ENCODE results near the gene DEFB124. TPM values are rescaled to one million over a fixed set of nuclear protein-coding genes. Genes with fewer than 3 reads are reported as not detected.
"Not testable (repeated sequence)": the region's sequence is repeated elsewhere in the genome, so short reads cannot be mapped to it uniquely, and the experiment has no call there.

DEFB124 gene
- total RNA-seq, 2 donors from 2014 or later: not detected

- no peaks in the 10 kb centered on the region for H3K27me3 ChIP-seq (ENCODE audit: control insufficient read depth, insufficient read depth, low read length, poor library complexity, severe bottlenecking)
- no peaks in the 10 kb centered on the region for H3K27me3 Mint-ChIP-seq (ENCODE audit: insufficient read depth)
- no peak overlapping the region for H3K9ac ChIP-seq (ENCODE audit: extremely low read depth, low read length, poor library complexity, severe bottlenecking)
- no peak overlapping the region for H3K4me3 ChIP-seq (ENCODE audit: low read length)
- 75 to 77% methylated on average over 12 of the region's 12 CpGs for WGBS, 2 experiments (ENCODE audit: insufficient coverage in 1 of 2, insufficient read length in 1 of 2)
- H3K4me1 ChIP-seq (ENCODE audit: control insufficient read depth, insufficient read depth, low read length): no peaks in the 10 kb centered on the region
- no peak overlapping the region for H3K27ac Mint-ChIP-seq
- no peak overlapping the region for H3K4me3 Mint-ChIP-seq
- H3K4me1 Mint-ChIP-seq: no peaks in the 10 kb centered on the region
- no peak for TF ChIP-seq CTCF (conservative IDR thresholded peaks at IDR 0.05)
- peaks cover 49% of the 10 kb centered on the region for H3K9me3 ChIP-seq (ENCODE audit: control insufficient read depth, low read length)
- no peak overlapping the region for H3K27ac ChIP-seq (ENCODE audit: low read depth, low read length)
- no peak for DNase-seq
- no peaks in the 10 kb centered on the region for H3K36me3 ChIP-seq (ENCODE audit: control insufficient read depth, insufficient read depth, low read length)
- peaks cover 90% of the 10 kb centered on the region for H3K9me3 Mint-ChIP-seq
- H3K36me3 Mint-ChIP-seq (ENCODE audit: low read depth): peaks cover 2% of the 10 kb centered on the region
Measured at GRCh38 chr20:31446084-31446819, 28.7 kb downstream of the DEFB124 start.

- 84 to 85% methylated on average over 8 to 16 of the region's 16 CpGs for WGBS, 2 experiments (ENCODE audit: insufficient coverage in 1 of 2, insufficient read length in 1 of 2)
- H3K4me3 Mint-ChIP-seq: no peak within 1 kb of the TSS
- Histone ChIP-seq H3K4me3 (ENCODE audit: low read length) (no peak within 1 kb of the TSS), H3K27me3 (ENCODE audit: control insufficient read depth, insufficient read depth, low read length, poor library complexity, severe bottlenecking) (no peaks in the 10 kb centered on the region), H3K36me3 (ENCODE audit: control insufficient read depth, insufficient read depth, low read length) (no peaks in the 10 kb centered on the region), H3K9ac (ENCODE audit: extremely low read depth, low read length, poor library complexity, severe bottlenecking) (no peak within 1 kb of the TSS), H3K27ac (ENCODE audit: low read depth, low read length) (no peak within 1 kb of the TSS), H3K4me1 (ENCODE audit: control insufficient read depth, insufficient read depth, low read length) (no peaks in the 10 kb centered on the region), H3K9me3 (ENCODE audit: control insufficient read depth, low read length) (peaks cover 57% of the 10 kb centered on the region)
- no peaks in the 10 kb centered on the region for H3K4me1 Mint-ChIP-seq
- no peak within 1 kb of the TSS for H3K27ac Mint-ChIP-seq
- no peaks in the 10 kb centered on the region for H3K27me3 Mint-ChIP-seq (ENCODE audit: insufficient read depth)
- peak; percentile 52 for DNase-seq
- peaks cover 93% of the 10 kb centered on the region for H3K9me3 Mint-ChIP-seq
- no peaks in the 10 kb centered on the region for H3K36me3 Mint-ChIP-seq (ENCODE audit: low read depth)
- TF ChIP-seq CTCF (conservative IDR thresholded peaks at IDR 0.05): peak; percentile 33
Measured at GRCh38 chr20:31440012-31440659, 34.8 kb downstream of the DEFB124 start, which contains the start of gene DEFB123. TSS of gene DEFB123 (plus strand) at chr20:31440632. CDS start at chr20:31440699, 67 bp downstream.

- H3K9me3 Mint-ChIP-seq: peaks cover 70% of the 10 kb centered on the region
- Histone ChIP-seq H3K36me3 (ENCODE audit: control insufficient read depth, insufficient read depth, low read length) (no peaks in the 10 kb centered on the region), H3K4me1 (ENCODE audit: control insufficient read depth, insufficient read depth, low read length) (no peaks in the 10 kb centered on the region), H3K27me3 (ENCODE audit: control insufficient read depth, insufficient read depth, low read length, poor library complexity, severe bottlenecking) (no peaks in the 10 kb centered on the region), H3K27ac (ENCODE audit: low read depth, low read length) (no peak overlapping the region), H3K4me3 (ENCODE audit: low read length) (no peak overlapping the region), H3K9me3 (ENCODE audit: control insufficient read depth, low read length) (peaks cover 42% of the 10 kb centered on the region), H3K9ac (ENCODE audit: extremely low read depth, low read length, poor library complexity, severe bottlenecking) (no peak overlapping the region)
- no peaks in the 10 kb centered on the region for H3K4me1 Mint-ChIP-seq
- no peak overlapping the region for H3K27ac Mint-ChIP-seq
- no peak for TF ChIP-seq CTCF (conservative IDR thresholded peaks at IDR 0.05)
- no peaks in the 10 kb centered on the region for H3K36me3 Mint-ChIP-seq (ENCODE audit: low read depth)
- H3K4me3 Mint-ChIP-seq: no peak overlapping the region
- 74 to 83% methylated on average over 2 to 4 of the region's 4 CpGs for WGBS, 2 experiments (ENCODE audit: insufficient coverage in 1 of 2, insufficient read length in 1 of 2)
- no peak for DNase-seq
- H3K27me3 Mint-ChIP-seq (ENCODE audit: insufficient read depth): no peaks in the 10 kb centered on the region
Measured at GRCh38 chr20:31430568-31431115, 44.3 kb downstream of the DEFB124 start.

- not testable (repeated sequence) for H3K27ac Mint-ChIP-seq; H3K27ac ChIP-seq (ENCODE audit: low read depth, low read length); H3K9ac ChIP-seq (ENCODE audit: extremely low read depth, low read length, poor library complexity, severe bottlenecking); H3K36me3 Mint-ChIP-seq (ENCODE audit: low read depth); H3K27me3 ChIP-seq (ENCODE audit: control insufficient read depth, insufficient read depth, low read length, poor library complexity, severe bottlenecking); H3K4me1 Mint-ChIP-seq; H3K4me3 ChIP-seq (ENCODE audit: low read length); H3K4me3 Mint-ChIP-seq; H3K4me1 ChIP-seq (ENCODE audit: control insufficient read depth, insufficient read depth, low read length); DNase-seq; H3K27me3 Mint-ChIP-seq (ENCODE audit: insufficient read depth); H3K36me3 ChIP-seq (ENCODE audit: control insufficient read depth, insufficient read depth, low read length)
- WGBS, 2 experiments (ENCODE audit: insufficient coverage in 1 of 2, insufficient read length in 1 of 2): 87 to 99% methylated on average over 12 to 22 of the region's 31 CpGs
- peaks cover 72% of the 10 kb centered on the region for H3K9me3 Mint-ChIP-seq
- H3K9me3 ChIP-seq (ENCODE audit: control insufficient read depth, low read length): peaks cover 49% of the 10 kb centered on the region
Measured at GRCh38 chr20:31427576-31427975, 47.4 kb downstream of the DEFB124 start.
